Heart left ventricle (tissue), 11 donors: Measurements from ENCODE around the gene SLC22A7. TPM values are rescaled to one million over a fixed set of nuclear protein-coding genes. Genes with fewer than 3 reads are reported as not detected.

ENCODE experiments used
- polyA plus RNA-seq, 2 donors: library from polyadenylated mRNA; stranded (reverse); fragments of 200-250 nt; gene quantifications; one replicate each; pipeline ENCODE4 v1.2.3, GENCODE V29; 2013
- total RNA-seq, 9 donors: library from RNA; depleted of rRNA in 2 of 9; stranded (reverse); fragments of >200 nt in 2 of 9; fragmentation: NEBNext Ultra II Directional in 3 of 9; extraction: Animal tissue kit (Norgen Biotek cat#: 25700) in 3 of 9; gene quantifications; one replicate each; pipeline versions ENCODE4 v1.1.0 to v1.2.4, GENCODE V29; 2016 to 2023
- donor health status: ischemic (EF 13 %, LVEDD 7.1; RV severe dilation, severe dysfunction).
- donor health status: healthy with polysubstance abuse.
- donor health status: DM: no; HTN: yes; CAD: no.
- donor health status: DM: no; HTN: no; CAD: no.
- donor health status: ischemic (EF 25% LVEDD 5.7; RV mildly dilated, moderate dysfunction).
- donor health status: healthy.
- donor health status: DM: yes; HTN: yes; CAD: no.
- donor health status: PGD.
- donor health status: nonischemic (EF 23%, LVEDD 6.1; RV moderate dilation, normal function).

The SLC22A7 gene
- total and polyA plus RNA-seq, 11 donors, result 0.12 to 0.32 (median 0.16) TPM; not detected in 6

Other genes starting within 250 kb of the SLC22A7 start
- gene CUL7, start 244.4 kb upstream of the SLC22A7 start, total RNA-seq, result 10 to 100 TPM in 2 of 9 donors, 1 to 10 TPM in 7; 5.6 to 13.2 (median 7.9) TPM
- gene CUL7, start 244.4 kb upstream of the SLC22A7 start, polyA plus RNA-seq, result 1 to 10 TPM; 3.5 to 6.1 TPM
- gene MRPL2, start 238.8 kb upstream of the SLC22A7 start, total RNA-seq, result 10 to 100 TPM; 54.0 to 98.5 (median 83.1) TPM
- 100 to 1,000 TPM; 119 to 142 TPM for gene MRPL2, start 238.8 kb upstream of the SLC22A7 start, polyA plus RNA-seq
- 10 to 100 TPM; 18.8 to 35.4 (median 26.9) TPM for gene KLC4, start 238.6 kb upstream of the SLC22A7 start, total RNA-seq
- gene KLC4, start 238.6 kb upstream of the SLC22A7 start, polyA plus RNA-seq, result 10 to 100 TPM; 23.5 to 30.0 TPM
- 10 to 100 TPM in 1 of 9 donors, 1 to 10 TPM in 8; 1.4 to 10.4 (median 1.9) TPM for gene PTK7, start 221.9 kb upstream of the SLC22A7 start, total RNA-seq
- 1 to 10 TPM; 1.8 to 4.8 TPM for gene PTK7, start 221.9 kb upstream of the SLC22A7 start, polyA plus RNA-seq
- 10 to 100 TPM; 49.8 to 94.4 (median 73.3) TPM for gene SRF, start 127.0 kb upstream of the SLC22A7 start, total RNA-seq
- gene SRF, start 127.0 kb upstream of the SLC22A7 start, polyA plus RNA-seq, result 10 to 100 TPM; 43.5 to 90.6 TPM
- gene CUL9, start 116.1 kb upstream of the SLC22A7 start, total RNA-seq, result 10 to 100 TPM in 8 of 9 donors, 1 to 10 TPM in 1; 6.5 to 22.3 (median 12.5) TPM
- 10 to 100 TPM in 1 of 2 donors, 1 to 10 TPM in 1; 7.5 to 17.0 TPM for gene CUL9, start 116.1 kb upstream of the SLC22A7 start, polyA plus RNA-seq
- gene DNPH1, start 68.8 kb upstream of the SLC22A7 start, total RNA-seq, result 10 to 100 TPM; 18.9 to 63.7 (median 25.7) TPM
- 10 to 100 TPM; 37.9 to 45.5 TPM for gene DNPH1, start 68.8 kb upstream of the SLC22A7 start, polyA plus RNA-seq
- under 1 TPM; 0.04 to 0.52 (median 0.29) TPM for gene TTBK1, start 54.8 kb upstream of the SLC22A7 start, total RNA-seq
- gene TTBK1, start 54.8 kb upstream of the SLC22A7 start, polyA plus RNA-seq, result under 1 TPM; 0.07 to 0.23 TPM
- gene CRIP3, start 10.6 kb downstream of the SLC22A7 start, total RNA-seq, result 10 to 100 TPM in 6 of 9 donors, 1 to 10 TPM in 3; 3.7 to 63.3 (median 20.9) TPM
- 10 to 100 TPM in 1 of 2 donors, 1 to 10 TPM in 1; 3.6 to 66.7 TPM for gene CRIP3, start 10.6 kb downstream of the SLC22A7 start, polyA plus RNA-seq
- 10 to 100 TPM; 10.5 to 15.7 (median 14.3) TPM for gene ZNF318, start 71.4 kb downstream of the SLC22A7 start, total RNA-seq
- 1 to 10 TPM; 7.3 to 9.2 TPM for gene ZNF318, start 71.4 kb downstream of the SLC22A7 start, polyA plus RNA-seq
- gene ABCC10, start 129.3 kb downstream of the SLC22A7 start, total RNA-seq, result 10 to 100 TPM in 5 of 9 donors, 1 to 10 TPM in 4; 6.4 to 18.3 (median 10.3) TPM
- 10 to 100 TPM in 1 of 2 donors, 1 to 10 TPM in 1; 7.3 to 19.6 TPM for gene ABCC10, start 129.3 kb downstream of the SLC22A7 start, polyA plus RNA-seq
- 1 to 10 TPM in 8 of 9 donors, under 1 TPM in 1; 0.61 to 4.1 (median 2.6) TPM for gene DLK2, start 157.3 kb downstream of the SLC22A7 start, total RNA-seq
- gene DLK2, start 157.3 kb downstream of the SLC22A7 start, polyA plus RNA-seq, result 1 to 10 TPM; 3.2 to 8.1 TPM
- gene TJAP1, start 179.3 kb downstream of the SLC22A7 start, total RNA-seq, result 10 to 100 TPM; 16.9 to 34.5 (median 19.1) TPM
- 10 to 100 TPM; 16.5 TPM for gene TJAP1, start 179.3 kb downstream of the SLC22A7 start, polyA plus RNA-seq
- gene LRRC73, start 212.1 kb downstream of the SLC22A7 start, total RNA-seq, result 1 to 10 TPM in 8 of 9 donors, under 1 TPM in 1; 0.50 to 5.1 (median 1.9) TPM
- 1 to 10 TPM in 1 of 2 donors, under 1 TPM in 1; 0.53 to 1.9 TPM for gene LRRC73, start 212.1 kb downstream of the SLC22A7 start, polyA plus RNA-seq
- 10 to 100 TPM; 63.4 to 90.3 (median 75.3) TPM for gene YIPF3, start 218.7 kb downstream of the SLC22A7 start, total RNA-seq
- 100 to 1,000 TPM in 1 of 2 donors, 10 to 100 TPM in 1; 64.5 to 132 TPM for gene YIPF3, start 218.7 kb downstream of the SLC22A7 start, polyA plus RNA-seq
- gene POLR1C, start 218.8 kb downstream of the SLC22A7 start, total RNA-seq, result 10 to 100 TPM in 8 of 9 donors, 1 to 10 TPM in 1; 9.5 to 20.6 (median 13.5) TPM
- gene POLR1C, start 218.8 kb downstream of the SLC22A7 start, polyA plus RNA-seq, result 10 to 100 TPM; 11.6 to 52.9 TPM